HG02588 (cell line): Measurements from ENCODE around the gene TRPC4AP.

Source experiments
- ATAC-seq: cut with Tn5 transposase; IDR thresholded peaks from one replicate; pipeline ENCODE4 v1.9.1; 2021; ENCODE audit warnings: mild to moderate bottlenecking, moderate library complexity; ENCODE audit not compliant: unreplicated experiment

Gene TRPC4AP

DNA sequence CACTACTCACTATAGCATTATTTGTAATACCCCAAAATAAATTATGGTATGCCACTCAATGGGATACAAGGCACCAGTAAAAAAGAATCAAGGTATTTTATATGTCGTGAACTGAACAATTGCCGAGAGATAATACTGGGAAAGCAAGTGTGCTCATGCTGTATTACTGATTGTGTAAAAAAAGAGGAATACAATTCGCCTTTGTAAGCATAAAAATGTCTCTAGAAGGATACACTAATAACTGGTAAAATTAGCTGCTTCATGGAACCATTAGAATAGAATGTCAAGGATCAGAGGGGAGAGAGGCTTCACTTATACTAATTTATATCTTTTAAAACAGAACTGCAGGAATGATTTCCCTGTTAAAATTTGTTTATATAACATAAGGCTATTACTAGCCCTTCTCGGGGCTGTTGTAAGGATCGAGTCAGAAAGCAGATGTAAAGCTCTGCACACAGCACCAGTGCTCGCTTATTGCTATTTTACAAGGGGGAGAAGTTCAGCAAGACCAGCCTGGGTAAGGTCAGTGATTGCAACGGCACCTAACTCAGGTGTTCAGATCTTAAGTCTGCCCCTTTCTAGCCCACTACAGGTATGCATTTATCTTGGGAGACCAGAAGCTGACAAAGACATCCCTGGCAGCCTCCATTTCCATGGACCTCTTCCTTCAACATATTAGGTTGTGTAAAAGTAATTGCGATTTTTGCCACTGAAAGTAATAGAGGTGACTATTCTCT is 75.3 kb downstream of the TRPC4AP start:
- no peak for ATAC-seq

DNA sequence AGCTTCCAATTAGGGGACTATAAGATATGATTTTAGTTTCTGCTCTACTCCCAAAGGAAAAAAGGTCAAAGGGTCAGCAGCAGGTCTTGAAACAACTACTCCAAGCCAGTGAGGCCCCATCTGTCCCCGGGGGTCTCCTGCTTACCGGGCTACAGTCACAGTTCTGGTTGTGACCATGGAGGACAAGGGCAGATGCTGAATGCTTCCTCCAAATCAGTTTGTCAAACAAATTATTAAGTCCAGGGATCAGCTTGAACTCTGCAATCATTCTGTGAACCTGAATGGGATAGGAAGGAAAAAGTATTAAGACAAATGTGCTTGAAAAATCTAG is 76.8 kb downstream of the TRPC4AP start:
- no peak for ATAC-seq

DNA sequence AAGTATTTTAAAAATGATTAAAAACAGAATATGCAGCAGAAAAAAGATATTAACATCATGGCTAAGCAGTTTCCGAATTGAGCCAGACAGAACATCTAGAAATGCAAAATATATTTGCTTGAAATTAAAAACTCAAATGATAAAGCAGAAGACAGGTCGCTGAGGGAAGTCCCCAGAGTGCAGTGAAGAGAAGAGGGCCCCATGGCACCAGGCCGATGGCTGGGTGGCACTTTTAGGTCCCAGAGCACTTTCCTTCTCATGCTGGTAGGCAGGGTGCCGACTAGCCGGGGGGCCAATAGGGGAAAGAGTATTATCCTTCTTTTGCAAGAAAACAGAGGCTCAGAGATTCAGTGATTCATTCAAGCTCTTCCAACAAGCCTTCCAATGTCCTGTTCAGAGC is 78.1 kb downstream of the TRPC4AP start:
- no peak for ATAC-seq

DNA sequence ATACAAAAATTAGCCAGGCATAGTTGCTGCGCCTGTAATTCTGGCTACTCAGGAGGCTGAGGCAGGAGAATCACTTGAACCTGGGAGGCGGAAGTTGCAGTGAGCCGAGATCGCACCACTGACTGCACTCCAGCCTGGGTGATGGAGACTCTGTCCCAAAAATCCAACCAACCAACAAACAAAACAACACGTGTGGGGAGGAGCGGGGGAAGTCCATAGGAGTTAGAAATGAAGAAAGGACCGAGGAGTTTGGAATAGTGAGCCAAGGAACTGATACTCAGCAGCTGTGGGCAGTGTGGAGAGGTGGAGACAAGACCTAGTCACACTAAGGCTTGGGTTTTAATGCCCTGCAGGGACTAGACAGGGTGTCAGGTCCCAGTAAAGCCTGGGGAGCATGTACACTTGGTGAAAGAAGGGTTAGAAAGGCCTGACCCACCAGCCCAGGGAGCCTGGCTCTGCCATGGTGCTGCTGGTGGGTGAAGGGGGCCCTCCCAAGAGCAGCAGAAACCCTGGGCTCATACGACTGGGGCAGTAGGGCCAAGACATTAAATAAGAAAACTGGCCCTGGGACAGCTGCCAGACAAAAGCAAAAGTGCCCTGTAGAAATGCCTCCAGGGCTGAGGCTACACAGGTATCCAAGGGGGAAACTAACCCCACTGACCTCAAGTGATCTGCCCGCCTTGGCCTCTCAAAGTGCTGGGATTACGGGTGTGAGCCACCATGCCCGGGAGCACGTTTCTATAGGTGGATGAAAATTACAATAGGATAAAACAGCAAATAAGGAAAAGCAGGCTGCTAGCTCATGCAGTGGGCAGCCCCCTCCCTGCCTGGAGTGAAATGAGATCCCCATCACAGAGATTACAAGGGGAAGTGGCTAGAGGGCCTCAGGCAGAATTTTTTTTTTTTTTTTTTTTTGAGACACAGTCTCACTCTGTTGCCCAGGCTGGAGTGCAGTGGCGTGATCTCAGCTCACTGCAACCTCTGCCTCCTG is 78.9 kb downstream of the TRPC4AP start:
- ATAC-seq: no peak

DNA sequence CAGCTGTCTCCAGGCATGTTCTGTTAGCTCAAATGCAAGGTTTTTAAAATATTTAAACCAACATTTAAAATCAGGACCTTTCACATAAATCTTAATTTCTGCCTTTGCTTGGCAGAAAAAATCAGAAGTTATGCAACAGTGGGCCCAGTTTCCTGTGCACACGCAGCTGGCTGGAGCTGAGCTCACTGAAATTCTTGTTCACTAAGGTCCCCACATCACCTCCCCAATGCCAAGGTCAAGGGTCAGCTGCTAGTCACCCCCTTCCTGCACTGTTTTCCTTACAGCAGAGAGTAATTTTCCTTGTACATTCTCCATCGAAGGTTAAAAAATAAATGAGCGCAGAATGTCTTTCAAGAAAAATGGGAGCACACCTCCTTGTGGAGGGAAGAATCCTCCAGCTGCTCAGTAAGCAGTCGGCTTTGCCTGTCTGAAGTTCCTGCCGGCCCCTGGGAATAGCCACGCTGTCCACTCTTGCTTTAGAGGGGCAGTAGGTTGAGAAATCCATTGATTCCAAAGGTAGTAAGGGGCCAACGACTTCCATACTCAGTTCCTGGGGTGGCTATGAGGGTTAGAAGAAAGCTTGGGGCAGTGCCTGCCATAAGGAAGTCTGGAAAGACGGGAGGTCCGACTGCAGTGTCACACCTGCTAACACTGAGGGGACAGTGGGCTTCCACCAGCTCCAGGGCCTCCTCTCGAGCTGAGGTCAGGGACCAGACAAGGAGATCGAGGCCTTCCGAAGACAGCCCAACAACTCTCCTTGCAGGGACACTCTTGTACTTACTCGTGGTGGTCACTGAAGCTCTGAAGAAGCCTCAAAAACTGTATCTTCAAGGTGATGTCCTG is 80.2 kb downstream of the TRPC4AP start:
- no peak for ATAC-seq

DNA sequence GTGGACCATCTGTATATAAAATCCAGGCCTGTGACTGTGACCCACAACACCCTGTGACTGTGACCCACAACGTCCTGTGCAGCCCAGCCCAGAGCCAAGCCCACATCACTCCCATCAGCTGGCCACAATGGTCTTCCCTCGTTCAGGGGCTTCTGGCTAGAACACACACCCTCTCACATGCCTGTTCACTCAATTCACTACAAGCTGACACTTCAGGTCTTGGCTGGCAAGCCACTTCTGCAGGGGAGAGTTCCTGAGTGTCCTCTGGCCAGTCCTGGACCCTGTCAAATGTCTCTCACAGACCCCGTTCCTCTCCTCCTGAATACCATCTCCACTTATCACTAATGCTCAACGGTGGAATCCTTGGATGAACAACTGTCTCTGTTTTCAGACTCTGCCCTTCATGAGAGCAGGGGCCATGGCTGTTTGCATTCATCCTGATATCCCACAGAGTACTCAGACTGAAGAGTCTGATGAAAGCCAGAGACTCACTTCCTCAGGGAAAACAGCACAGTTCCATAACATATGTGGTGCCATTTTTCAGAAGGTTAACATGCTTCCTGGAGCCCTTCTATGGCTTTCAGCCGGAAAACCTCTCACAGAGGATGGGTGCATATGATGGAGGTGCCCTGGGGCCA is 80.9 kb downstream of the TRPC4AP start:
- no peak for ATAC-seq

DNA sequence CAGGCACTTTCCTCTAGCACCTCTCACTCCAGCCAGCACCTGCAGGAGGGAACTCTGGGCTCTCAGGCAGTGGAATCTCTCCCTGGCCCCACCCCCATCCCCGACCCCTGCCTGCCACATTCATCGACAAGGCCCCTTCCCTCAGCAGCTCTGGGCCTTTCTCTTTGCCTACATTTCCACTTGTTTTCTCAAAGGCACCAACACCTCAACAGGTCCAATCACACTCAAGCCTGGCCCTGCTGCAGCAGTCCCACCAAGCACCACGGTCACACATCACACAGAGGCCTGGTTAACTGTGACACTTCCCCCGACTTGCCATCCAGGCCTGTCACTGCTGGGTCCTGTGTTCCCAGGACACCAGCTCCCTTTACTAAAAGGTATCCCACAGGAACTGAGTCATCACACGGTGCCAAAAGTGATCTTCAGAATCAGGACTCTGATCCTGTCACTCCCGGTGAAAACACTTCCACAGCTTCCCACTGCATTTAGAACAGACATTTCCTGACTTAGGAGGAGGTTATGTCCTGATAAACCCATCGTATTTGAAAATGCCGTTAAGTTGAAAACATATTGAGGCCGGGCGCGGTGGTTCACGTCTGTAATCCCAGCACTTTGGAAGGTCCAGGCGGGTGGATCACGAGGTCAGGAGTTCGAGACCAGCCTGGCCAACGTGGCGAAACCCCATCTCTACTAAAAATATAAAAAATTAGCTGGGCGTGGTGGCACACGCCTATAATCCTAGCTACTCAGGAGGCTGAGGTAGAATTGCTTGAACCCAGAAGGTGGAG is 82.0 kb downstream of the TRPC4AP start:
- ATAC-seq: no peak

DNA sequence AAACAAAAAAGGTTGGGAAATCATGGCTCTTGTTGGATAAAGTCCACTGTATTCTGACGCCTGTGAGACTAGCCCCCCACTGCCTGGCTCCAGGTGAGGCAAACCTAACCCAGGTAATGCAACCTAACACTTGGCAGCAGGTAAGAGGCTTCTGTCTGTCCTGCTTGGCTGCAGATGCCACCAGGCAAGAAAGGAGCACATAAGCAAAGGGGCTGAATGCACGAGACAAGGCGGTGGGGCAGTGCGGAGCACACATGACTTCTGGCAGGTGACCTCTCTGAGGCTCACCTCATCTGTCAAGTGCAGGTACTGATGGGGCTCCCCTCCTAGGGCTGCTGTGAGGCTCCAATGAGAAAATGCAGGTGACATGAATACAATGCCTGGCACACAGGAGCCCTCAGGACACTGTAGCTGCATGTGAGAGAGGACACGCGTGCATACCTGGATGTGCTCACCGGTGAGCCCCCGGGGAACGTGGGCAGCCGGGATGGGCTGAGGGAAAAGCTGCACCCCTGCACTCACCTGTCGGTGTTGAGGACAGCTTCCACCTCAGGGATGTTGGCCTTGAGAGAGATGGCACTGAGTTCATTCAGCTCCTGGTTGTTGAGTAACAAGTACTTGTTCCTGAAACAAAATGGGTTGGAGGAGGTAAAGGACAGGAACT is 82.8 kb downstream of the TRPC4AP start:
- ATAC-seq: no peak

DNA sequence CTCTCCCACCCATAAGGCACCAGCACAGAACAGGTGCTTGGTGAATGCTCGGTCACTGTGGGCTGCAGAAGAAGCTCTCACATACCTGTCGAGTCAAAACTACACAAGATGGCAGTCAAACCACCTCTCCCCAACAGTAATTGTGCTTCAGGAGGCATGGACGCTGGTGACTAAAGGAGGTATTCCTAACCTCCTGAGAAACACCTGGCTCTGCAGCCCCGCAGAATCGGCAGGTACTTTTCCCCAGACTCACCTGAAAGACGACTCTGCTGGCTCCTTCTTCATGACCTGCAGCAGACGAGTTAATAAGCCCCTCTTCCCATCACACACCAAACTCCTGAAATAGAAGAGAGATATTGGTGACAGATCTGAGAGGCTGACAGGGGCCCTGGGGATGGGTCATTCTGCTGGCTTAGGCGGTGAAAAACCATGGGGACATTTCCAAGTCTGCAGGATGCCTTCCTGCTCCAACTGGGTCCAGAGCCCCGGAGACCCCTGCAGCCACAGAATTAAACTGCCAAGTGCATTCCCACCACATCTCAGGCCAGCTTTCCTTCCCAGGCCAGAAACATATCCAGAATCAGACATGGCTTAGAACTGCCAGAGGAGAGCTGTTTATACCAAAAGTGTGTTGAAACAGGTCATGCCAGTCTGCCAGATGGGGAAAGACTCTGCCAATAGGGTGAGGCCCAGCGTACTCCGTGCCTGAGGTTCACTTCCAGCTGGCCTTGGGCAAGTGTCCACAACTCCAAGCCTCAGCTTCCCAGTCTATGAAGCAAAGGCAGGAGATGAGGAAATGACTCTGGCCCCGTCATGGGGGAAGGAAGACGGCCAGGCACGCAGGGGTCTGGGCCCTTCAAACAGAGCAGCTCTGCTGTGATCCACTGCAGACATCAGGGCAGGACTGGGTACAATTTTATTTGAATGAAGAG is 83.9 kb downstream of the TRPC4AP start:
- no peak for ATAC-seq

DNA sequence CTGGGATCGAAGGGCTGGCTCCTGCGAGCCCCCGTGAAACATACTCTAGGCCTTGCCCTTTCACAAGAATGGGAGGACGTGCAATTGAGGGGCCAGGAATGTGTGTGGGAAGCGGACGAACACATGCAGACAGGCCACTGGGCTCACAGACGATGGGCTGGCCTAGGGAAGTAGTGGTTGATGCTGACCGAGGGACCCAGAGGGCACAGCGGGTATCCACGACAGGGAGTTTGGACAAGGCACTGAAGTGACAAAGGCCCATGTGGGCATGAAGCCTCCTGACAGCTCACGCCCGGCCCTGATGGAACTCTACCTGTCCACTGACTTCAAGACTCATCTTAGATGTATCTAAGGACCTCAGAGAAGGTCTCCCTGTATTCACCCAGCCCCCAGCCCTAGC is 84.7 kb downstream of the TRPC4AP start:
- no peak for ATAC-seq

DNA sequence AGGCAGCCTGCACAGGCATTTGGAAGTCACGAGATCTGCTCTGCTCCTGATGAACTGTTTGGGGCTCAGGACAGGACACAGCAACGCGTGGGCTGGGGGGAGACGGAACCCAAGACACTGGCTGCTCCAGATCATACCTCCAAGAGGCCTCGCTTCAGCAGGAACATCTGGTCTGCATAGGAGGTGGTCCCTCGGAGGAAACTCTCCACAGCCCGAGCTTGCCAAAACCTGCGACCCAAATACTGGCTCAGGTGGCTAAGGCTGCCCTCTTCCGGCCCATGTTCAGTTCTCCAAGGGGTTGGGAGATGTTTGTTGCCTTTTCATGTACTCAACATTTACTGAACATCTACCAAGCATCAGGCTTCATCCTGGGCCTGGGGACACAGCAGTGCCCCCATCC is 85.2 kb downstream of the TRPC4AP start:
- ATAC-seq: no peak

DNA sequence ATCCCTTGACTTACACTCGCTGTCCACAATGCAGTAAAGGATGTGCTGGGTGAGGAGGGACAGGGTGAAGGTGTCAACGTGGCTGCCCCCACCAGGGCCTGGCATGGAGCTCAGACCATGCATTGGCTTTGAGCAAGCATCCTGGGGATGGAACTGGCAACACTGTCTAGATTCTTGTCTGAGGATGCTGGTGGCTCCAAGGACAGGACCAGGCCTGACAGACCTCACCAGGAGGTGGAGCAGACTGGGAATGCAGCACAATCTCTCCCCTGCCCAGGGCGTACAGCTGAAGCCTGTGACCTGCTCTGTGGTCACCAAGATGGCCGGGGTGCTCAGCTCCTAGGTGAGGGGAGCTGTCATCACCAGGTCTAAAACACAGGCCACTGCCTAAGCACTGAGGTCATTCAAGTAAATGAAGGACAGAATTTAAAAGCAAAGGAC is 86.1 kb downstream of the TRPC4AP start:
- no peak for ATAC-seq

DNA sequence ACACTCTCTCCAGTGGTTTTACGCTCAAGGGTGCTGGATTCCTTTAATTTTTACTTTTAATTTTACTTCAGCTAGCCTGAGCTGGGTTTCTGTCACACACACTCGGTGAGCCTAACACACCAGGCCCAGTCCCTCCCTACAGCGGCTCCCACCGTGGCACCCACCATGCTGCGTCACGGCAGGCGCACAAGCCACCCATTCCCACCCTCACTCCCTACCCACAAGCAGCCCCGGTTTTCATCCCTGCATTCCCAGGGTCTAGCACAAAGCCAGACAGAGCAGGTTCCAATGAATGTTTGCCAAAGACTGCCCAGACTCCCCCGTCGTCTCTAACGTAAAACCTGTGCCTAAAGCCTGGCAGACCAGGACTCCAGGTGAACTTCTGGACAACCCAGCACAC is 86.6 kb downstream of the TRPC4AP start:
- ATAC-seq: no peak

DNA sequence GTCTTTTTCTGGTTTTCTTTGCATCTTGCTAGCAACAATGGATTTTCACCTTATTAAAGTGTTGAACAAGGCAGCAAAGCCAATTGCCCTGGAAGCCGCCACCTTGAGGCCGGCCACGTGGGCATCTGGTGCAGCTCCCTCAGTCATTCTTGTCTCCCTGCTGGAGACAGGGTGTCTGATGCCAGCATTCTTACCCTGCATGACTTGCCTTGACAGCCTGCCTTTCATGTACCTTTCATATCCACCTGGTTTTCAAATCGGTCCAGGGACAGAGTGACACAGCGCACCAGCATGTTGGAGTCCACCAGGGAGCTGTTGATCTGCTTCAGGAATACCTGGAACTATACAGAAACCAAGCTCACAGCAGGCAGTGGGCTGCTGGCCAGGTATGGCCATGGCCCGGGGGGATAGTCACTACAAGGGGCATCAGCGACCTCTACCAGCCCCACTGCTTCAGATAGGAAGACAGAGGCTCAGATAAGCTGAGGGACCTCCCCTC is 87.1 kb downstream of the TRPC4AP start:
- ATAC-seq: no peak

DNA sequence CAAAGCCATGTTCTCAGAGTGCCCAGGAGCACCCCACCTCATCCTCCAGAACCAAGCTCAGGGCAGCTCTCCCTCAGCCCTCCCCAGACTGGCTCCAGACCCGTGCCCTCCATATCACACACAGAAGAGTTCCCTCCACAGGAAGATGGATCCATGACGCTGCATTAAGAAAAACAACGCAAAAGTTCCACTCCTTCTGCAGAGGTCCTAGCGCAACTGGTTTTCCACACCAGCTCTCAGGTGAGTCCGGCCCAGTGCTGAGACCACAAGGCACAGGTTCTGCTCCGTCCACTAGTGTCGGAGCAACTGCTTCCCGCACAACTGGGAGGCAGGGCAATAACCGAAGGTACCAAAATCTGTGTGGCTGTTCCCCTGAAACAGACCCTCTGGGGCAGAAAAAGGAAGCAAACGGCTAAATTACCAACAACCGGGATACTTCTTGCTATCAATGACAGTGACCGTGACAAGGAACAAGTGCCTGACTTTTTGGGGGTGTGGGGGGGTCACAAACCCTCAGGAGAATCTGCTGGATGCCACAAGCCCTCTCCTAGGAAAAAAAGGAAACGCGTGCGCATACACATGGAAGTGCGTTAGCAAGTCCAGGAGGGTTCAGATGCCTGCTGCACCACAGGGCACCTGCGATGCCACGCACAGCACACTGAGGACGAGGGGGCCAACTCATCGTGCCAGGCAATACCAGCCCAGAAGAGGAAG is 87.7 kb downstream of the TRPC4AP start:
- no peak for ATAC-seq

DNA sequence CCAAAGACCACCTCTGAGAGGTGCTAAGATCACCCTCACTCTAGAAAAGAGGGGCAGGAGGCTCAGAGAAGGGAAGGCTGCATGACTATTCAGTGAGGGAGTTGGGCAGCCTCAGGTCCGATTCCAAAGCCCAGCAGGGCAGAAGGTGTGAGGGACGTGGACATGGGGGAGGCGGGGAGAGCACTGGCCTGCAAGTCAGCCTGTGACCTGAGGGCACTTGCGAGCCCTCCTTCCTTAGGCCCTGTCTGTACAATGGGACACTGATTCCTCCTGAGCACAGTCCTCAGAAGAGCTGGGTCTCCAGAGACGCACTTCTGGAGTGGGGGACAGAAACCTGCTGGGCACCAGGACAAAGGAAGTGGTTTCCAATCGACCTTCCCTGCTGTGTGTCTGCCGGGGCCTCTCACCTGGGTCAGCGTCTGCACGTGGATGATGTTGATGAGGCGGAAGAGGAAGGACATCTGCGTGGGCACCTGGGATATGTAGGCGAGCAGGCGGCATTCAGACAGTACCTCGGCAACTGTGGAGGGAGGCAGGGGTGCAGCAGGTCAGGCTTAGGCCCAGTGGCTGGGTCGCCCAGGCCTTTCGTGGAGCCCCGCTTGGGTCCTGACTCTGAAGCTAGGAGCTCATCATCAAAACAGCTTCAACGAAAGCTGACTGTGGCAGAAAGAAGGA is 88.4 kb downstream of the TRPC4AP start:
- no peak for ATAC-seq
